Fibroblast of skin of right quadriceps (primary cell): Measurements from ENCODE around the gene SPOCD1.

ENCODE experiments used
- DNase-seq: peaks from one replicate; pipeline ENCODE4 v3.0.0-alpha.2; 2013

Gene SPOCD1

DNA sequence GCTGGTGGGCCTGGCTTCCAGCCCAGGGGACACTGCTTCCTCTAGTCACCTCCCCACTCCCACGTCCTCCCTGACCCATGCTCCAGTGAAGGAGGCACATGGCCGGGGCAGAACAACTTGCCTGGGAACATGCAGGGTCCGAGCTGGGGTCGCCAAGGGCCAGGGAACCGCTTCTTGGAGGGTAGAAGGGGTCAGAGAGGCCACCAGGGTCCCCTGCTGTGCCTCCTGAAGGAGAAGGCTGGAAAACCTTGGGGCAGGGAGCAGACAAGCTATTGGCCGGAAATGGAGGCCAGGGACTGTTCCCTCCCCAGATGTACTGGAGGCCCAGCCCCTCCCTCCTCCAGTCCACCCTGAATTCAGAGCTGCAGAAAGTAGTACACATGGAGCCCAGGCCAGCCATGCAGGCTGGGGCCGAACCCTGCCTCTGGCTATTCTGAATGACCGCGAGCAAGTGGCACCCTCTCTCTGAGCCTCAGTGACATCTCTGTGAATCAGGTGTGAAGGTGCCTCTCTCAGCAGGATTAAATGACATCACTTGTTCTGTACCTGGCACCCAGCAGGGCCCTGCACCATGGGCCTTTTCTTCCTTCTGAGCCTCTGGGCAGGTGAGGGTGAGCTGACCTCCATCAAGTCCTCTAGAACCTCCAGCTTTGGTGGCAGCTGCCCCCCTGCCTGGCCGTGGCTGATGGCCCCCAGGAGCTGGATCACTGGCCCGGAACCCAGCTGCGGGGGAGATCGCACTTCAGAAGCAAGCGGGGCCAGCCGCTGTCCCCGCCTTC, 15.7 kb downstream of the SPOCD1 start:
- no peak for DNase-seq

DNA sequence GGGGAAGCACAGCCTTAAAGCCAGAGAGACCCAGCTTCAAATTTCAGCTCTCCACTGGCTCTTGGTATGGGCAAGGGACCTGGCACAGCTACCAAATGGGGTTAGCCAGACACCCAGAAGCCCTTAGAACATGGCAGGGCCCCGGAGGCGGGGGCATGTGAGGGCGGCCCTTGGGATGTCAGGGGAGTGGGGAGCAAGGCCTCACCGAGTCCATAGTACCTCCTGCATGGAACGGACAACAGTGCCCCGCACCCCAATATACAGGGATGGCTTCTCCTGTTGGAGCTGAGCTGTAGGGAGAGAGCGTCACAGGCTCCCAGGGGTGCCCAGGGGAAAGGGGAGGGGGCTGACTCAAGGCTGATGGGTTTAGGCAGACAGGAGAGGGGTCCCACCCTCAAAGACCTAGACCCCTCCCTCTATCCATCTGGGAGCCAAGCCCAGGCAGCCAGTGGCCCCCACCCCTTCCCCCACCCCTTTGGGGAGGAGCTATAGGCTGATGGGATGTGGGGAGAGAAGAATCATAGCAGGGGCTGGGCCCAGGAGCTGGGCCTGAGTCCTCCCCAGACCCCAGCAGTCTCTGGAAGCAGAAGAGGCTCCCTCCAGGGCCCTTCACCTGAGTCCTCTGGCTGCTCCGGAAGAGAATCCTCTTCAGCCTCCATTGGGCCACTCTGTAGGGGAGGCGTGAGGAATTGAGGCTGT, 16.5 kb downstream of the SPOCD1 start:
- peak; percentile 37 for DNase-seq

DNA sequence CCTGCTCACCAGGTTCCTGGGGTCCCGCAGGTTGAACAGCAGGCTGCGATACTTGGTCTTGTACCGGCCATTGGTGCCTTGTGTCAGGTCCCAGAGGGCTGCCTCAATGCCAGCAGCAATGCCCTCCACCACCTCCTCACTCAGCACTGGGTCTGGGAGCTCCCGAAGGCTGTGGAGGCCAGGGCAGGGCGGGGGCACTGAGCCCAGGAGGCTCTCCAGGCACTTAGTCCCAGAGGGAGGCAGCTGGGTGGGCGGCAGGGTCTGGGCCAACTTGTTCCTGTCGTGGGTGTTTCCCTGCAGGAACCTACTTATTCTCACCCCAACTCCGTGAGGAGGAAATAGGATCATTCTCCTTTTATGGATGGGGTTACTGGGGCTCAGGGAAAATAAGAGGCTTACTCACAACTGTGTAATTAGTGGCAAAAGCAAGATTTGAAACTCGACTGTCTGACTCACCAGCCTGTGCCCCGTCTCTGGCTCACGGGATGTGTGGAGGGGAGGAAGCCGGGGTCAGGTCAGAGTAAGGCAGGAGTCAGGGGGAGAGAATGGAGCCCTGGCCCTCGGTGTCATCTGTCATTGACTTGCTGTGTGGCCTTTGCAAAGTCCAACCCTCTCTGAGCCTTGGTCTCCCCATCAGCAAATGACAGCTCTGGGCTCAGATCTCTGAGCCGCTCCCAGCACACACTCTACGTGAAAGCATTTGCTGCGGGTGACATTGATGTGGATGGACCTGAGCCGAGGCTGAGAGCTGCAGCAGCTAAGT, 17.2 kb downstream of the SPOCD1 start:
- DNase-seq = peak; percentile 93

DNA sequence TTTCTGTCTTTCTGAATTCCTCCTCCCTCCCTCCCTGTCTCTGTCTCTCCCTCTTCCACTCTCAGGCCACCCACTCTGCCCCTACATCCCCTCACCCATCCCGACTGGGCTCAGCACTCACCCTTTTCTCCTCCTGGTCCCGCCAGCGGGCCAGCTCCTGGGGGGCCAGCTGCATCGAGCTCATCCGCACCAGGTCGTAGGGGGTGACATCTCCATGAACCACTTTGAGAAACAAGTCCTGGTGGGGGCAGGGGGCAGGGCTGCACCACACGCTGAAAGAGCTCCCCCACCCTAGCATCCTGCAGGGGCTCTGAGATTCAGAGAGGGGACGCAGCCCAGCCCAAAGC, 17.8 kb downstream of the SPOCD1 start:
- no peak for DNase-seq

DNA sequence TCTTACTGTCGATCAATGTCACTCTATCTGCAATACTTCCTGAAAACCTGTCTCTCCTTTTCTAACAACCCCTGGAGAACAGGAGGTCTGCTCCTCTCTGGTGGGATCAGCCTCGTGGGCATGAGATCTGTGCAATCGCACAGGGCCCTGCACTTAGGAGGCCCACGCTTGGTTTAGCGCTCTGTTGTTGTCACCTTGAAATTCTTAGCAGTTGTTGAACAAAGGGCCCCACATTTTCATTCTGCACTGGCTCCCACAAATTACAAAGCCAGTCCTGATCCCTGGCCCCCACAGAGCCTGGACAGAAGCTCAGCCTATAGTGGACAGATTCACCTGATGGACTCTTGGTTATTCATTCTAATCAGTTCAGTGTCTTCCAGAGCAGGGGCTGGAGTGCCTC, 18.6 kb downstream of the SPOCD1 start:
- no peak for DNase-seq

DNA sequence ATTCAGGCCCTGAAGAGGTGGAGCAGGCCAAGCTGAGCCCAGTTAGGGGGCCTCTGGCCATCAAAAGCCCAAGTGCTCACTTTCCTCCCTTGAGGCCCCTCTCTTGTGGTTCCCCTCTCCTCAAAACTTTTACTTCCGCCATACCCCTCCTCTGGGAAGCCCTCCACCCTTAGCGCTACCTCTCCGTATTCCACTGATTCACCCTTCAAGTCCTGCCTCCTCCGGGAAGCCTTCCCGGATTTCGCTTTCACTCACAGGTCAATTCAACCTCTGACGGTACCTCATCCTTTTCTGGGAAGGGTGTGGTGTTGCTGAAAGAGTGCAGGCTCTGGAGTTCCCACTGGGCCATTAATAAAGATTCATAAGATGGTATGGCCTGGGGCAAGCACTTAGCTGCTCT, 19.1 kb downstream of the SPOCD1 start:
- DNase-seq = no peak

DNA sequence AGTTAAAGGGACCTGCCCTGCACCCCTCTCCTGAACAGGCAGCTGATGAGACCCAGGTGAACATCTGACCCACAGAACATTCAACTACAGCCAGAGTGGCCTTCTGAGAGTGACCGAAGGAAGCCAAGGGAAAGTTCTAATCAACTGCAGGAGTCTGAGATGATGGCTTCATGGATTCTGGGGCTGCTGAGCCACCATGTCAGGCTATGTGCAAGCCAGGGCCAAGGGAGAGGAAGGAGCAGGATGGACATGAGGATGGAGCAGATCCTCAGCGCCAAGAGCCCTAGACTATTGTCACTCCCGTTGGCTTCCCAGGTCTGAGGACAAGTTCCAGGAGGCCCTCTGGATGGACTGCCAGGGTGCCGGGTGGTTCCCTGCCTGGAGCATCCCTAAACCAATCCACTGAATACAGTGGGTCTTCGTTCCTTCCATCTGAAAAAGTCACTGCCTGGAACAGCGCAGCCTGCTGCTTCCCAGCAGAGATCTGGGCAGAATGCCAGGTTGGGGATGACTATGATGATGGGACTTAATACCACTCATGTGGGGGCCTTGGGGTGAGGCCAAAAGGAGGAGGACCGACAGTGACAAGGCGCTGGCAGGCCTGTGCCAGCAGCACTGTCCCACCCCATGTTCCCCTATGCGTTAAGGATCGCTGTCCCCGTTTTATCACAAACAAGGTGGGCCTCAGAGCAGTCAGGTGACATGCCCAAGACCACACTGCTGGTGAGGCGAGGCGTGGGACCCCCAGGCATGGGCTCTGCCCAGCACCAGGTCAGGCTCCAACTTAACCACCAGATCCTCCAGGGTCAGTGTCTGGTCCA, 19.8 kb downstream of the SPOCD1 start:
- peak; percentile 93 for DNase-seq

DNA sequence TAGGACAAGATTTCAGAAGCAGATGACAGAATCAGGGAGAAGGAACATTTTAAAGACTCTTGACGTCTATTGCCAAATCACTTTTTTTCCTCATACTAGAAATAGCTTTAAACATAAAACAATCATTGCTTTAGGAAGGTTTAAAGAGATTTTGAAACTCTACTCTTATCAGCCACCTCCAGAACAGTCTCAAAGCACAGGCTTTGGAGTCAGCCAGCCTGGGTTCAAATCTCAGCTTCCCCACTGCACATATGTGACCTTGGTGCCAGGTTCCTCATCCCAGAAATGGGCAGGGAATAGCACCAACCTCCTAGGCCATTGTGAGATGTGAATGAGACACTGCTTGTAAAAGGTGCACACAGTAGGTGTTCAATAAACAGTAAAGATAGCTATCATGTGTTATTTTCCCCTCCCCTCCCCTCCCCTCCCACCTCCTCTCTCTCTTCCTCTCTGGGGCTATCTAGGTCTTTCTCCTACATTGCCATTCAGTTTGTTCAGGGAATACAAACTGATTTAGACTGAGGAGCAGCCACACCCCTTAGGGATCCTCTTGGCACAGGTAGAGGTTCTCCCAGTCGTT, 20.6 kb downstream of the SPOCD1 start:
- DNase-seq = no peak

DNA sequence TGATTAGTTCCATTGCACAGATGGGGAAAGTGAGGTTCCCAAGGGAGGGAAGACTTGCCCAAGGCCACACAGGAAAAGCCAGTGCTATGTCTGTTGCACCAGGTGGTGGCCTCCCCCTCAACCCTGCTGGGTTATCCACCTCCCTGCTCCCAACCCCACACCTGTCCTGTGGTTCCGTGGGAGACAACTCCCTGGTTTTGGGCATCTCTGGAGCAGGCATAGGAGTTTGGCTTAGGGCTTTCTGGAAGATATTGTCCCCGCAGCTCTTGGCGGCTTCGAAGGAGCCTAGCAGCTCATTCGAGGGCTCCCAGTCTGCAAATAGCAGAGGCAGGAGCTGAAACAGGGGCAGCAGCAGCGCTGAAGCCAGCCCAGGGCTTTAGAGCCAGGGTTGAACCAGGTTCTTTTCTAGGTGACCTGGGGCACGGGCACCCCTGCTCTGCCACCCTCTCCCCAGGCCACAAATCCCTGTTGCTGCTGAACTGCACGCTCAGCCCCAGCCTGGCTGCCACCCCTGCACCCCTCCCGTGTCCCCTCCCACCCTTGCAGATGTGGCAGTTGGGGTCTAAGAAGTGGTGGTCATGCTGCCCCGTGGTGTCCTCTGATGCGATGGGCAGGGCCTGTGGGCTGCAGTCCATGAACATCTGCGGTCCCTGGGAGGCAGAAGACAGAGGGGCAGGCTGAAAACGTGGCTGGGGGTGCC, 22.1 kb downstream of the SPOCD1 start:
- no peak for DNase-seq

DNA sequence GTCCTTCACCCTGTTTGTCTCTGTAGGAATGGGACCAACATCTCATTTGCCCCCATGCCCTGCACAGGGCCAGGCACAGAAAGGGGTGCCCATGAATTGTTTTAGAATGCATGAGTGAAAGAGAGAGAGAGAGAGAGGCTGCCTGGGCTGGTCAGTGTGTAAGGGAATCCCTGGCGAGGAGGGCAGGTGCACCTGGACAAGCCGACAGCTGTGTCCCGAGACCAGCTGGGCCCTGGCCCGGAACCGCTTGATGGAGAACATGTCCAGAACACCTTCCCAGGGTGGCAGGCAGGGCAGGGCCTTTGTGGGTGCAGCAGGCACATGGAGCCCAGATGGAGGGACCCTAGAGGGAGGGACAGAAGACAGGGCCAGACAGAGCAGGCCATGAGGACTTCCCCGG, 22.7 kb downstream of the SPOCD1 start:
- DNase-seq = no peak

DNA sequence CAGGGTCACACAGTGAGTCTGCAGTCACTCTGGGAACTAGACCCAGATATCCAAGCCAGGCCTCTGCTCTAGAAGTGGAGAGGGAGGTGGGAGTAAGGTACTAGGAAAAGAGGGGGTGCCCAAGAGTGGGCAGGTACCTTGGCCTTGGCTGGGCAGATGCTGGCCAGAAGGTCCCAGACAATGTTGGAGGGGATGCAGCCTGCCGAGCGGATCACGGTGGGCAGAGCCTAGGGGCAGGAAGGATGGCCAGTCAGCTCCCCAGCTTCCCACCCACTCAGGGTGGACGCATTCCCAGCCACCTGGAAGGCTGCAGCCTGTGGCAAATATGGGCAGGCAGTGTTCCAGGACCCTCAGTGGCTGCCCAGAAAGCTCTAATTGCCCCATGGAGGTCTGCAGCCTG, 23.3 kb downstream of the SPOCD1 start:
- no peak for DNase-seq

DNA sequence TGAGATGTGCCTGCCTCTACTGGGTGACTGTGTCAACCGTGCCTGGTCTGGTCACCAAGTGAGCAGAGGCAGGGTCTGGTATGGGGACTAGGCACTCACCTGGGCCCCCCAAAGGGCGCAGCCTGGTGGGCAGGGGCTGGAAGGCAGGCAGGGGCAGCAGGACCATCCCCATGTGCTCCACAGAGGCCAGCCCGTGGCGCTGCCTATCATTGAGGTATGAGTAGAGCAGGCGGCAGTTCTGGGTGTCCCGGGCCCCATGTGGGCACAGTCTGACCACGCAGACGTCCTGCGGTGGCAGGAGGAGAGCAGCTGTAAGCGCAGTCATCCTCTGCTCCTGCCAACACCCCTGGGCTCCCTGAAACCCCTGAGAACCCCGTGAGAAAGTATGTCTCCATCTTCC, 23.7 kb downstream of the SPOCD1 start:
- no peak for DNase-seq

DNA sequence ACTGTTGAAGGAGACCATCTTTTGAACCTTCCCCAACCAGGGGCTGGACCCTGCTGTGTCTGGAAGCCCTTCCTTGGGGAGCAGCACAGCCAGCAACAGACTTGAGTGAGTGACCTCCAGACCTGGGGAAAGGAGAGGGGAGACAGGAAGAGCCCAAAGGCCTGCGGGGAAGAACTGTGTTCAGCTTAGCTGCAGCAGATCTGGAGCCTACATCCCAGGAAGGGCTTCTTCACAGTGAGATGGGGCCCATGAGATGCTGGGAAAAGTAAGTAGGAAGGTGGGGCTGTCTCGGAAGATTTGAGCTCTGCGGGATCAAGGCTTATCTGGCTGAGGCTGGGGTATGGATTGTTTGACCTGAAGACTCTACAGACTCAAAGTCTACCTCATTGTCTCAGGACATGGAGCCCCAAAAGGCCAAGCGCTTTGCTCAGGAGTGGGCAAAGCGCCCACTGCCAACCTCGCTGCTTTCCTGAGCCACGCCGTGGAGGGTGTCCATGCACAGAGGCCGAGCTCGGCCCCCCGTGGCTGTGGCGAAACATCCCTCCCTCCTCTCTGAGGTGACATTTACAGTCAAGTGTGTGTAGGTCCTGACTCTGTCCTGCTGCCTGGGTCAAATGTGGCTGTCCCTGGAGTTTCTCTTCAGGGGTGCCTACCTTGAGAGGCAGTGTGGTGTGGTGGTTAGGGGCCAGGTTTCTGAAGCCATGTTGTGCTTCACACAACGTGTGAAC, 24.5 kb downstream of the SPOCD1 start:
- DNase-seq = no peak

DNA sequence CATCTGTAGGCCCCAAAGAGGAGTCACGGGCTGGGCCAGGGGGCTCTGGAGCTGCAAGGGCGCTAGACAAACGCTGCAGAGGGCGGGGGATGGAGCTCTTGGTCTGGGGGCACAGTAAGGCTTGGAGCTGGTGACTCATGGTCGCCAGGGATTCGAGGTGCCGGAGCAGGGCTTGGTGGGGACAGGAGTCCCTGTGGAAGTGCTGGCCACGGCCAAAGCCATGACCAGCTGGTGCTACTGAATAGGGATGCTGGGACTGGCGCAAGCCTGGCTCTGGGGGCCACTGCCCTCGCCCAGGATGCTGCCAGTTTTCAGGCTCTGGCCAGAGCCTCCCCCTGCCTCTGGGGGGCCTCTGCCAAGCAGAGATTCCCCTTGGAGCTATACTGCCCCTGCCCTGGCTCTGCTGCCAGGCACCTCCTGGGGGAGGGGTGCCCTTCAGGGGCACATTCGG, 25.2 kb downstream of the SPOCD1 start:
- no peak for DNase-seq

DNA sequence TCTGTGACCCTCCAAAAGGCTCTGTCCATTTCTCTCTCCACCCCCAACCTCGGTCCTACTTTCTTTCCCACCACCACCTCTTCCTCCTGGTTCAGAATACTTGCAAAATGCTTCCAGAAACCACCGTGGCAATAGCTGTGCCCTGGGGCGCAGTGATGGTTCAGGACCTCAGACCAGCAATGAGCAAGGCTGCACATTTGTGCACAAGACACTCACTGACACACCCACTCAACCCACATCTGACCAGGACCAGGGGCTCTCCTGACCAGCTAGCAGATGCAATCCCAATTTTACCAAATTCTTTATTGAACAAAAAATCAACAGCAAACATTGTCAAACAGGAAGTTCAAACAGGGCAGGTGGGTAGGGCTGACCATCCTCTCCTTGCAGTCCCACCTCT, 25.7 kb downstream of the SPOCD1 start:
- DNase-seq = no peak

DNA sequence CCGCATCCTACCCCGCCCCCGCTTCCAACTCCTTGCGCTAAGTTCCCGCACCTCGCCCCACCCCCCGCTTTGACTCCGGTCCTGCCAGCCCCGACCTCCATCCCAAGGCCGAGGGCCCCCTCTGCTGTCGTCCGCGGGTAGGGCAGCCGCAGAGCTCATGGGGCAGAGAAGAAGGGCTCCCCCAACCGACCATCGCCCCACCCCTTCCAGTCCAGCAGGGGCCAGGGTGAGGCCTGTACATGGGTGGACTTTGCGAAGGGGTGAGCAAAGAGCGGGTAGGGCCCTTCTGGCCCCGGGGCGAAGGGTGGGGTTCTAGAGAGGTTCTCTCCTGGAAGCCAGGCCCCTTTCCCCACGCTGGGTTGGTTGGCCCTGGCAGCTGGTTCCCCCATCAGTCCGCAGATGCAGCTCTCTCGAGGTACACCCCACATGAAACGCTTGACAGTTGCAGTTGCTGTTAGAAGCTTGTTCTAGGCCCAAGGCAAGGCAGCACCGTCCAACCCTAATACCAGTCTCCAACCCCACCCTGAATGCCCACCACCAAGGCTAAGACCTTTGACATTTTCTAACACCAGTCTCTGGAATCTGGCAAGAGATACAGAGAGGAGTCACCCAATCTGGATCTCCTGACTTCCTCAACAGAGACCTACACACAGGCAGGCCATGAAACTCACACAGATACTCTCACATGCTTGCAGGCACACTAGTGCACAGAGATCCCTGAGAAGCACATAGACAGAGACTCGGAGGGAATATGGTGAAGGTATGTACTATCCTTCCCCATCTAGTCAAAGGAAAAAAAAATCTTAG, 26.4 kb downstream of the SPOCD1 start:
- DNase-seq = peak; percentile 85

DNA sequence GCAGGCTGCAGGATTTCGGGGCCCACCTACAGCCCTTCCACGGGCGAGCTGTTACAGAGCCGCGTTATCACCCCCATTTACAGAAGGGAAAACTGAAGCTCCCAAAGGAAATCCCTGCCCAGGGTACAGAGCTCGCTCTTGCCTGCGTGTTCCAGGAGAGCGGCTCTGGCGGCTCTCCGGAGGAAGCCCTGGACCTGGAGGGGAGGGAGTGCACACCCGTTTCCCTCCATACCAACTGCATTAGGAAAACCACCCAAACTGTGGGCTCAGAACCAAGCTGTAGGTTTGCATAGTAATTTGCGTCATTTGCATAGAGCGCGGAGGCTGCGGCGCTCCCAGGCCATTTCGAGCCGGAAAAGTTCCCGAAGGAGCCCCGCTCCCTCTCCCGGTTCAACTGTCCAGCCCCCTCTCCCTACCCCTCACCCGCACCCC, 27.0 kb downstream of the SPOCD1 start:
- DNase-seq = peak; percentile 78

DNA sequence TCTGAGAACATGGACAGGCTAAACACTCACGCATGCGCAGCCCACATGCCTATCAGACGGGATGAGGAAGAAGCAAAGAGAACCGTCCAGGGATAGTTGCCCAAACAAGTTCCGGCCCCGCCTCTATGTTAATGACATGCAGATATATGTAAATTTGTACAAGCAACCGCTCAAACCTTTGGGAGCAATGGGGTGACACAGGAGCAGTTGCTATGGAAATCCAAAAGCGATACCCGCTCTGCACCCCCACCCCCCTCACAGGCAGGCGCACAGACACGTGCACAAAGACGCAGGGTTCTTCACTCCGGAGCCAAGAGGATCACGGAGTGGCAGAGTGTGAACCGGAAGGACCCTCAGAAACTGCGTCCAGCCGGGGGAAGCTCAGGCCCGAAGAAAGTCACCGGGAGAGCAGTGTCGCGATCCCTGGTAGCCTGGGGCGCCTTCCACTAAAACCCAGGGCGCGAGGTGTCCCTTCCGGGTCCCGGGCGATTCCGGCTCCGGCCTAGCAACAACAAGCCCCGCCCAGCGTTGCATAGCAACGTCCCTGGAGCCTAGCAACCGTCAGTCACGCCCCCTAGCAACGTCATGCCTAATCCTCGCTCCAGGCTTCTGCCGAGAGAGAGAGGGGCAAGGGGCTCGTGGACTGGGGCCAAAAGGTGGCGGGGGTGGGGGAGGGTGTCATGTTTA, 27.5 kb downstream of the SPOCD1 start:
- peak; percentile 86 for DNase-seq

DNA sequence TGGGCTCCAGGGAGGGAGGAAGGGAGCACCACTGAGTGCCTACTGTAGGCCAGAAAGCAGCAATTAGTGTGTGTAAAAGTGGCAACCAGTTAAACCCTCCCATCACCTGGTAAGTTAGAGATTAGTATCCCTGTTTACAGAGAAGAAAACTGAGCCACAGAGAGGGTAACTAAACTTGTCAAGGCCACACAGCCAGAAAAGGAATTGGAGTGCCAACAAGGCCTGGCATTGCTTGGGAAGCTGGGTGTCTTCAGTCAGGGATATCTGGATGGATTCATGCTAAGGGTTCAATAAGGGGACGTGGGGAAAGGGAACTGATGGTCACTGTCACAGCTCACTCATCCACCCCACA, 28.1 kb downstream of the SPOCD1 start:
- DNase-seq = no peak

DNA sequence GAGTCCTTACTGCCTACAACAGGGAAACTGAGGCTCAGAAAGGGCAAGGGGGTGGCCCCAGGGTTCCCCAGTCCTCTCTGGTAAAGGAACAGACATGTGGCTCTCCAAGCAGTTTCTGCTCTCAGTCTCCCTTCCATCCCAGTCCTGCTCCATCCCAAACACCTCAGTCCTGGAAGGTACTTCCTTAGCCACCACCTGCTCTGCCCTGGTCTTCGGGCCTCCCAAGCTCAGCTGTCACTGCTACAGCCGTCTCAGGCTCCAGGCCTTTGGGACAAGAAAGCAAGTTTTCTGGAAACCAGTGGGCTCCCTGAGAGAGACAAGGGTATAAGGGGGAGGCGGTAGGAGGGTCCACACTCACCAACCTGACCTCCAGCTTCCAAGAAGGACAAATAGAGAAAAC, 28.6 kb downstream of the SPOCD1 start:
- DNase-seq = no peak
